C4-2B (cell line): ENCODE results near the gene NECAP2.

Source experiments
- H3K27ac ChIP-seq: fragments of 450-650 bp; 2 replicates; pipeline ENCODE4 v1.5.1; 2017
- CTCF ChIP-seq: fragments of 450-650 bp; conservative IDR thresholded peaks from 2 replicates; pipeline ENCODE4 v1.5.1; 2017; ENCODE audit warnings: mild to moderate bottlenecking
- ZFX ChIP-seq: fragments of 450-650 bp; IDR thresholded peaks from 2 replicates; pipeline ENCODE4 v1.6.1; 2017

NECAP2 gene

GRCh38 chr1:16442265-16442664 lies 1.7 kb downstream of the NECAP2 start:
- TF ChIP-seq ZFX = no peak
- no peak for TF ChIP-seq CTCF
- no peak overlapping the region for H3K27ac ChIP-seq

GRCh38 chr1:16442941-16443340 lies 2.4 kb downstream of the NECAP2 start:
- TF ChIP-seq ZFX (no peak), CTCF (no peak)
- no peak overlapping the region for H3K27ac ChIP-seq

GRCh38 chr1:16443975-16444770 lies 3.6 kb downstream of the NECAP2 start:
- H3K27ac ChIP-seq = no peak overlapping the region
- TF ChIP-seq CTCF (no peak), ZFX (no peak)

- H3K27ac ChIP-seq = no peak overlapping the region
- TF ChIP-seq CTCF = no peak
- no peak for TF ChIP-seq ZFX
These were observed 4.5 kb downstream of the NECAP2 start for GRCh38 chr1:16445052-16445451.

- H3K27ac ChIP-seq = no peak overlapping the region
- TF ChIP-seq ZFX (no peak), CTCF (no peak)
These were observed 5.6 kb downstream of the NECAP2 start for GRCh38 chr1:16446116-16446515.

- TF ChIP-seq CTCF (no peak), ZFX (no peak)
These were observed 7.1 kb downstream of the NECAP2 start for GRCh38 chr1:16447641-16448040.

GRCh38 chr1:16449065-16449464 lies 8.5 kb downstream of the NECAP2 start:
- H3K27ac ChIP-seq = no peak overlapping the region
- TF ChIP-seq ZFX = no peak
- no peak for TF ChIP-seq CTCF

More at GRCh38 chr1:16447641-16448040, 7.1 kb downstream of the NECAP2 start:
- H3K27ac ChIP-seq = no peak overlapping the region
